Measurements from ENCODE around the gene GAB2.
"Not testable (repeated sequence)": the region's sequence is repeated elsewhere in the genome, so short reads cannot be mapped to it uniquely, and the experiment has no call there.

Gene GAB2

GRCh38 chr11:78363024-78363619, 54.5 kb downstream of the GAB2 start:
- DNase-seq = no peak

- DNase-seq = no peak
These were observed 56.4 kb downstream of the GAB2 start for GRCh38 chr11:78361228-78361627.

GRCh38 chr11:78359921-78360320, 57.7 kb downstream of the GAB2 start:
- no peak for DNase-seq

- not testable (repeated sequence) for DNase-seq
These were observed 59.7 kb downstream of the GAB2 start for GRCh38 chr11:78357924-78358323.

GRCh38 chr11:78357425-78357824, 60.2 kb downstream of the GAB2 start:
- not testable (repeated sequence) for DNase-seq

GRCh38 chr11:78355742-78356141, 61.9 kb downstream of the GAB2 start:
- not testable (repeated sequence) for DNase-seq

- DNase-seq = no peak
These were observed 62.3 kb downstream of the GAB2 start for GRCh38 chr11:78355309-78355705.

GRCh38 chr11:78354408-78355308, 63.0 kb downstream of the GAB2 start:
- DNase-seq = no peak

GRCh38 chr11:78351979-78352841, 65.4 kb downstream of the GAB2 start:
- no peak for DNase-seq

- no peak for DNase-seq
These were observed 66.4 kb downstream of the GAB2 start for GRCh38 chr11:78351193-78351592.

GRCh38 chr11:78350646-78351165, 66.9 kb downstream of the GAB2 start:
- DNase-seq = no peak

GRCh38 chr11:78350091-78350645, 67.5 kb downstream of the GAB2 start:
- no peak for DNase-seq

GRCh38 chr11:78349624-78350023, 68.0 kb downstream of the GAB2 start:
- no peak for DNase-seq

- DNase-seq = no peak
These were observed 68.5 kb downstream of the GAB2 start for GRCh38 chr11:78349114-78349513.

- no peak for DNase-seq
These were observed 69.7 kb downstream of the GAB2 start for GRCh38 chr11:78347956-78348355.

GRCh38 chr11:78346799-78347198, 70.8 kb downstream of the GAB2 start:
- DNase-seq = no peak

GRCh38 chr11:78345450-78345849, 72.2 kb downstream of the GAB2 start:
- no peak for DNase-seq

- DNase-seq = no peak
These were observed 72.9 kb downstream of the GAB2 start for GRCh38 chr11:78344676-78345075.

GRCh38 chr11:78344094-78344493, 73.5 kb downstream of the GAB2 start:
- DNase-seq = no peak

- DNase-seq = no peak
These were observed 74.3 kb downstream of the GAB2 start for GRCh38 chr11:78343303-78343702.

GRCh38 chr11:78341841-78342240, 75.8 kb downstream of the GAB2 start:
- no peak for DNase-seq

- no peak for DNase-seq
These were observed 77.1 kb downstream of the GAB2 start for GRCh38 chr11:78340530-78340929.

GRCh38 chr11:78339945-78340344, 77.7 kb downstream of the GAB2 start:
- DNase-seq = no peak

All from CD4-positive, alpha-beta T cell treated with Interferon alpha-2 for 1 hour (primary cell).